Islet precursor cell (in vitro differentiated cells): ENCODE results near the gene WNT4.
"Not testable (repeated sequence)": the region's sequence is repeated elsewhere in the genome, so short reads cannot be mapped to it uniquely, and the experiment has no call there.

ENCODE experiments used
- DNase-seq: peaks from one replicate; pipeline ENCODE4 v3.0.0-alpha.2; 2018

Gene WNT4

DNA sequence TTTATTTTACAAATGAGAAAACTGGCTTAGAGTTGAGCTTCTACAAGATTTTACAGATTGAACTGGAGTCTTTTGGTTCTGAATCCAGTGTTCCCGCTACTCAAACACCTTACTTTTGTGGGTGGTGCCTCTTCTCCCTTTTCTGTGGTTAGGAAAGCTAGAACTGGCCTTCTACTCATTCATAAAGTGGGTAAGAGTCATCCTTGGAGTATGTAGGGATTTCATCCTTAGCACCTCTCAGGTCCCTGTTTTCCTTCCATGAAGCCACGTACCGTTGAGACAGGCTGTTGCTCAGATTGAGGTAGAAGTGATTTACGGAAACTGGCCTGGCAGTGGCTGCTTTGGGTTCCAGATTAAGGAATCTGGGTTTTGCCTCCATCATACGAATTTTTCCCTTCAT lies 35.8 kb downstream of the WNT4 start:
- DNase-seq: no peak

DNA sequence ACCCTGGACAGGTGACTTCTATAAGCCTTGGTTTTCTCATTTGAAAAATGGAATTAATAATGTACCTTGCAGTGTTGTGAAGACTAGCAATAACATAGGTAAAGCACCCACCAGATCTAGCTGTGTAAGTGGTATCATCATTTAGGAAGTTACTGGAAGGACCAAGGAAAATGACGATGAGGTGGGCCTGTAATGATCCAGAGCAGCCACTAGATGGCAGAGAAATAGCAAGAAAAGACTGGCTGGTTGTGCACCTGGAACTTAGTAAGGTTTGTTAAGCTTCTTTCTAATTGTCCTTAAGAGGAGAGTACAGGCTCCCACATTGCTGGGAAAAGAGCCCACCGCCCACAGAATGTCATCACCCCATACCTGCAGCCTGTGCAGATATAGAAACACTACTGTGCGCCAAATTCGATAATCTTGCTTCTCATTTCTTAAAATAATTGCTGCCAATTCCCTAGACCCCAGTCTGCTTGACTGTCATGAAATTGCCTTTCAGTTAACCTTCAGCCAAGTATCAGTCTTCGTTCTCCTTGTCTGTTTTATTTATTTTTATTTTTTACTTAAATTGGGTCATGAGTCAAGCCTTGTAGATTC lies 37.2 kb downstream of the WNT4 start:
- no peak for DNase-seq

DNA sequence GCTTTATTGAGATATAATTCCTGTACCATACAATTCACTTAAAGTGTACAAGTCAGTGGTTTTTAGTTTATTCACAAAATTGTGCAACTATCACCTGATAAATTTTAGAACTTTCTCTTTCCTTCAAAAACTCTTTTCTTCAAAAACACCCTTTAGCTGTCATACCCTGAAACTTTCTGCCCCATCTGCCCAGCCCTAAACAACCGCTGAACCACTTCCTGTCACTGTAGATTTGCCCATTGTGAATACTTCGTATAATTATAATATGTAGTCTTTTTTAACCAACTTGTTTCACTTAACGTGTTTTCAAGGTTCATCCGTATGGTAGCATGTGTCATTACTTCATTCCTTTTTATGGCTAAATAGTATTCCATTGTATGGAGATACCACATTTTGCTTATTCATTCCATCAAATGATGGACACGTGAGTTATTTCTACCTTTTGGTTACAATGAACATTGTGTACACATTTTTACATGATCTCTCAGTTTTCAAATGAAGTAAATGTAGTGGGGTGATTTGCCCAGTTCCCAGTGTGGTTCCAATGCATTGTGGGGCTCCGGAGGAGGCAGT lies 37.9 kb downstream of the WNT4 start:
- DNase-seq: no peak

DNA sequence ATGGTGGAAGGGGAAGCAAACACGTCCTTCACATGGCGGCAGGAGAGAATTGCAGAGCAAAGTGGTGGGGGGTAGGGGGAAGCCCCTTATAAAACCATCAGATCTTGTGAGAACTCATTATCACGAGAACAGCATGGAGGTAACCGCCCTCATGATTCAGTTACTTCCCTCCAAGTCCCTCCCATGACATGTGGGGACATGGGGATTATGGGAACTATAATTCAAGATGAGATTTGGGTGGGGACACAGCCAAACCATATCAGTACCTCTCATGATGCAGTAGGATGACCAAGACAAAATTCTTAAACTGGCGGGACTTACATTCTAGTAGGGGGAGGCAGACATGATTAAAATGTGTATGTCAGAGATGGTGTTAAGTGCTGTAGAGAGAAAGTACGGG lies 38.8 kb downstream of the WNT4 start:
- no peak for DNase-seq

DNA sequence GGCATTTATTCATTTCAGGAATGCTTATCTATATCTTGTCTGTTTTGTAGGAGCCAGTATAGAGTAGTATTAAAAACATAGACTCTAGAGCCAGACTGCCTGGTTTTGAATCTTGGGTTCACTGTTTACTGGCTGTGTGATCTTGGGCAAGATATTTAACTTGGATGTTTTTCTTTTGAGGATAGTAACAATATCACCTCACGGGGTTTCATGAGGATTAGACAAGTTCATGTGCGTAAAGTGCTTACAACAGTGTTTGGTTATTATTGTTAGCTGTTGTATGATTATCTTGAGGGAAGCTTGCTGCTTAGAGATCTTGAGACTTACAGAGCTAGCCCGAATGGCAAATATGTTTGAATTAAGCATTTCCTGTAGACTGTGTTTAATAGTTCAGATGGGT lies 40.2 kb downstream of the WNT4 start:
- no peak for DNase-seq

DNA sequence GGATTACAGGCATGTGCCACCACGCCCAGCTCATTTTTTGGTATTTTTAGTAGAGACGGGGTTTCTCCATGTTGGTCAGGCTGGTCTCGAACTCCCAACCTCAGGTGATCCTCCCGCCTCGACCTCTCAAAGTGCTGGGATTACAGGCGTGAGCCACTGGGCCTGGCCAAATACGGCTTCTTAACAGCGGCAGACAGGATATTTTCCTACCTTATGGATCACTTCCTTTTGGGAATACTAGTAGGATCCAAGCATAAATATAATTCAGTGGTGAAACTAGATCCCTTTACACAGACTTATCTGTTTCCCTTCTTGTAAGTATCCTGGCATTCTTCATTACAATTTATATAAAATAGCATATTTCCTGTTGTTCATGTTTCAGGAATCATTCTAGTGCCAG lies 40.9 kb downstream of the WNT4 start:
- DNase-seq: no peak

DNA sequence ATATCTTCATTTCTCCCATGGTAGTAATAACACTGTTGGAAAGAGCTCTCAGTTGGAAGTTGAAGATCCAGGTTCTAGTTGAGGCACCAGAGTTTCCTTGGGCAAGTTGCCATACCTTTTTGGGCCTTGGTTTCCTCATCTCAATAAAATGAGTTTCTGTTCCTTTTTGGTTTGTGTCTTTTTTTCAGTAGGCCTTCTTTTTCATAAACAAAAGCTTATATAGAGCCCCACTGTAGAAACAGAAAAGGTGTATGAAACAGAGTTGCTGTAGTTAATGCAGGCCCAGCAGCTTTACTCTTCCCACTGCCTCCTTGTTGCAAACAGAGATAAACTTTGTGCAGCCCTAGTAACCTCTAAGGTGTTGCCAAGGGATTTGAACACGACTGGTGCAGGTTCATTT lies 41.7 kb downstream of the WNT4 start:
- no peak for DNase-seq

DNA sequence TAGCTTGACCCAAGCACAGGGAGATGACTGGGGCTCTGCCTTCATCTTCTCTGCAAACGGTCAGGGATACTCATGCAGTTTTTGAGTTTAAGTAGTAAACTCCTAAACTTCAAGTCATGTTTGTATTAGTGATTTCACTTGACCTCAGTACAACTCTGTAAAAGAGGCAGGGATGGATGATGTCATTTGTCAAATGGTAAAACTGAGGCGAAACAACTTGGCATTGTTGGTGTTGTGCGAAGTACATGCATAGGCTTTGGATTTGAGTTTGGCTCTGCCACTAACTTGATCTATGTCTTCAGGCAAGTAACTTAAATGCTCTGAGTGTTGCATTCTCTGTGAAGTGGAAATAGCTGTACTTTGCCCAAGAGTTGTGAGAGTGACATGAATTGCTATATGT lies 42.7 kb downstream of the WNT4 start:
- DNase-seq: no peak

DNA sequence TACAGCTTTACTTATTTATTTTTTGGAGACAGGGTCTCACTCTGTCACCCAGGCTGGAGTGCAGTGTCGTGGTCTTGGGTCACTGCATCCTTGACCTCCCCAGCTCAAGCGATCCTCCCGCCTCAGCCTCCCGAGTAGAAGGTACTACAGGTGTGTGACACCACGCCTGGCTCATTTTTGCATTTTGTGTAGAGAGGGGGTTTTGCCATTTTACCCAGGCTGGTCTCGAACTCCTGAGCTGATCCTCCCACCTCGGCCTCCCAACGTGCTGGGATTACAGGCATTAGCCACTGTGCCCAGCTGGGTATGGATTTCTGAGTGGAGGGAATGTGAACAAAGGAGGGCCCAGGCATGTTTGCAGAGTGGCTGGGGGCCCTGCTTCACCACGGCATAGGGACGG lies 44.1 kb downstream of the WNT4 start:
- DNase-seq: no peak

DNA sequence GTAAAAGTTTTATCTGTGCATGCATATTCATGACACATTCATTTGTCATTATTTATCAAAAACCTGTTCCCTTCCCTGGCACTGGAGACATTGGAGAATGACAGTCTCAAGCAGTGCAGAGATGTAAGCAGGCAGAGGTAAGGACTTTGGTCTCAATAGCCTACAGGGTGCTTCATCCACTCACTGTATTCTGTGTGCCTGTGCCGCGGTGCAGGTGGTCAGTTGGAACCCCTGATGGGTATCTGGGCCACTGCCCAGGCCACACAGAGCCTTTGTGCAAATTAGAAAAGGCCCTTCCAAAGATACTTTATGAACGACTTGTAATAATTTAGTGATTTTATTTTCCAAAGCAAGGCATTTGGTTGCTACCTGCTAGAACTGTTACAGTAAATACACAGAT lies 46.4 kb downstream of the WNT4 start:
- DNase-seq: no peak

DNA sequence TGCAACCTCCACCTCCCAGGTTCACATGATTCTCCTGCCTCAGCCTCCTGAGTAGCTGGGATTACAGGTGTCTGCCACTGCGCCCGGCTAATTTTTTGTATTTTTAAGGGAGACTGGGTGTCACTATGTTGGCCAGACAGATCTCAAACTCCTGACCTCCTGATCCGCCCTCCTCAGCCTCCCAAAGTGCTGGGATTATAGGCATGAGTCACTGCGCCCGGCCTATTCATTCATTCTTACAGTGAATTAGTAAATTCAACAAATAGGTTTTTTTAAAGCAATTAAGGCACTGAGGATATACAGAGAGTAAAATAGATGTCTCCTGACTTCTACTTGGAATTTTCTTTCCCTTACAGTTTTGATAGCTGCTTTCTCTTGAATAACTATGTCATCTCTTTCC lies 46.9 kb downstream of the WNT4 start:
- DNase-seq: no peak

DNA sequence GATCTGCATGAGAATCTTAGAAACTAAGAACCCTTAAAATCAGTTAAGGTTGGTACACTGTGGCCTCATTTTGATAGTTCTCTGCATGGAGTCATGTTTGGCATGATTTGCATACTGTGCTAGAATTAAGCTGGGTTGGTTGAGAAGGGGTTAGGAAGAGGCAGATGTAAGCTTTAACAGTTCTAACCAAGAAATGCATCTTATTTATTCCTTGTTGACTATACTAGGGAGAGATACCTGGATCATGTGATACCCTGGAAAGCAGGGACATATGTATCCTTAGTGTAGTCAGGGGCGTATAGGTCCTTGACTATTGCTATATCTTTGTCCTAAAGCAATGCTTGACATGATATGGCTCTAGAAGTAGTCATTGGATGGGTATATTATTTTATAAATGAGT lies 49.4 kb downstream of the WNT4 start:
- no peak for DNase-seq

DNA sequence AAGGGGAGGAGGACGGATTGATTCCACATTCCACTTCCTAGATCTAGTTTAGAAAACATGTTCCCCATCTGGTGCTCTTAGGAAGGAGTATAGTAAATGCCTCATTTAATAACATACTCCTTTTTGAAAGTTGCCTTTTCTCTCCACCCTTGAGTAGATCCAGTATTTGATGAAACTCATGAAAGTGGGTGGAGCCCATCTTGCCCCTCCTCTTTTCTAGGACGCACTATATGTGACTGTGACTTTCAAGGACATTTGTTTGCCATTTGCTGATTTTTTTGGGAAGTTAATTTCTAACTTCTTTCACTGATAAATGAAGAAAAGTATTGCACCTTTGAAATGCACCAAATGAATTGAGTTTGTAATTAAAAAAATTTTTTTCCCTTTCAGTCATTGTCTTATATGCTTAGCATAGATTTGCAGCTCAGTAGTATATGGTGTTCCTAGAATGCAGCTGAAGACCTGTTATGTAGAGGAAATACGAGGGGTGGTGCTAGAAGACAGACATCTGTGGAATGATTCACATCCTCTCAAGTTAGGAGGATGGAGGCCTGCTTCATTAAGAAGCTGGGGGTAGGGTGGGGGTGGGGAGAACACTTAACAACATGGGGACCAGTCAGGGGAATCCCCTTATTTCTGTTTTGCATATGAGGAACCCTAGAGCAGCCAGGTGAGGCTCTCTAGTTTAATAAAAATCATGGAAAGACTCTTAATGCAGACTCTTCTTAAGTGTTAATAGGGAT lies 50.7 kb downstream of the WNT4 start:
- not testable (repeated sequence) for DNase-seq

DNA sequence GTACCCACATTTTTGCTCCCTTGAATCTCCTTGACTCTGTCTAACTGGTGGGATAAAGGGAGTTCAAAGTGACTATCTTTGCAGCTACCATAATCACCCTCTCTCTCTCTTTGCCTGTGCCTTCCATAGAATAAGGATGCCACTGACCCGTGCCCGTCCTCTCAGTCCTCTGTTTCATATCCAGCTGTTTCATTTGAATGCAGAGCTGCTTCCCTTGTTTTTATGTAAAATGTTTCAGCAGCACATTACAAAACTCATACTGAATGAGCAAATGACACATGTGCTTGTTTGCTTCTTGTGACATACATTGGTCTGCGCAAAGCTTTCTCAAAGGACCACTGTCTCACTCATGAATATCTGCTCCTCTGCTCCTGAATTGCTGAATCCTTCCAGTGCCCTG lies 52.0 kb downstream of the WNT4 start:
- no peak for DNase-seq

DNA sequence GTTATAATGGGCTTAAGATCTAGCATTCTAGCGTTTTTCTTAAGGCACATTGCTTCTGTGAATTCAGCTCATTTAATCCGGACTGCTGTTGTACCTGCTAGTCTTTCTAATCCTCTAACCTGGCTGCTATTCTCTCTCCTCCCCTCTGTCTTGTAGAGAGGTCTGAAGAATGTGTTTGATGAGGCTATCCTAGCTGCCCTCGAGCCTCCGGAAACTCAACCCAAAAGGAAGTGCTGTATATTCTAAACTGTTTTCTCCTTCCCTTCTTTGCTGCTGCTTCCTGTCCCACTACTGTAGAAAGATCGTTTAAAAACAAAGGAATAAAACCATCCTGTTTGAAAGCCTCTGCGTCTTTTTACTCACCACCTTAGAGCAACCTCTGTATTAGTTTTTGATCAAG lies 53.1 kb downstream of the WNT4 start:
- no peak for DNase-seq

DNA sequence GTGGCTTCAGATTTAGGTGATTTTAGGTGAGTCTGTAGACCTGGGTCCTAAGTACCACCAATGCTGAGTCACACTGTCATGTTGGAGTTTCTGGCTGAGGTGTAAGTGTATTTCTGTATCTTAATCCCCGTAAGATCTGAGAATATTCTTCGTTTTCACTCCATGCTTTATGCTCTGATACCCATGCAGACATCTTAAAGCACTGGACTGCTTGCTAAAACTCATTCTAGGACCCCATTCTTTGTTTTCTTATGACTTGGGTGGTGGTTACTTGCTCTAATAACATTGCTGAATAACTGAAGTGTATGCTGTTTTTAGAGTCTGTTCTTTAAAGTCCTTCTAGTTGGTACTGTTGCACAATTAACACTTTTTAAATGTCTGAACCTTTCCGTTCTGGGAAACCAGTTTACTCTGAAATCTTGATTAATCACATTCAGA lies 53.7 kb downstream of the WNT4 start:
- no peak for DNase-seq

DNA sequence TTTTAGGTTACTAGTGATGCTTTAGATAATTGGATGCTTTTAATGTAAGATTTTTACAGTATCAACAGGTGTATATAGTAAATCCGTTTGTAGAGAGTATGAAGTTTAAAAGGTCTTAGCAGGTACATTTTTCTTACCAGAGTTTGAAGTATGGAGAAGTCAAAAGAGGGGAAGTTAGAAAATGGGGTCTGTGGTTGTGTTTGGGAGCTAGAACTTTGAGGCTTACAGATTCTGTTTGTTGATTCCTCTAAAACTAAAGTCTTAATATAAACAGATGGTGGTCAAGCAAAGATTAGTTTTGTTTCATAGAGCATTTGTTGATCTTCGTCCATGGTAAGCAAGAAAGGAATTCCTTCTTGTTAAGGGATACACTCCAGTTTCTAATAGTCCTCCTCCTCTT lies 54.6 kb downstream of the WNT4 start:
- DNase-seq: no peak

DNA sequence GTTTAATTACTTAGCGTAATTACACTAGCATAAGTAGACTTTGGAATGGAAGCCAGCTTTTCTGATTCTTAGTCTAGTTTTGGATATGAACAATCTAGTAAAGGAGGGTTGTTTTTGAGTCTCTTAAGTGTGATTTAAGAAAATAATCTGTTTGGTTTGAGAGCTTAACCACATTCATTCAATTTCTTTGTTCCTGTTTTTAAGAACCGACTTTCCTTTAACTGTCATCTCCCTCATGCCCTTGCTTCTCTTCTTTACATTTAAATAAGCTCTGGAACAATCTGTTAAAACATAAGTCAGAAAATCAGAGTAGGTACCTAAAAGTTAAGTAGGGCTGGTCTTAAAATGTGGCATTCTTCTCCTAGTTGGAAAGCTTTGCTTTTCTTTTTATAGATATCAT lies 62.7 kb downstream of the WNT4 start:
- DNase-seq: no peak

DNA sequence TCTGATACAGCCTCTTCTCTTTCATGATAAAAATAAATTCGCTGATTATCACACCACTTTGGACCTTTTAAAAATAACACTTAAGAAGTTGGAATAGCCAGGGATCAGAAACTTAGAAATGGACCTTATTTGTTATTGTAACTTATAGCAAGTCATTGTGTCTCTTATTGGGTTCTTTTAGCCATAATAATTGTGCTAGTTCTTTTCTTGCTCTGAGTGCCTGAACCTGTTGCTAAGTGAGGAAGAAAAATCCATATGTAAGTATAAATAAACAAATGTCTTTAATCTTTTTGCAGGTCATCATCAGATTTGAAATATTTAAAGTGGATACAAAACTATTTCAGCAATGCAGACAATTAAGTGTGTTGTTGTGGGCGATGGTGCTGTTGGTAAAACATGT lies 64.8 kb downstream of the WNT4 start:
- DNase-seq: no peak

DNA sequence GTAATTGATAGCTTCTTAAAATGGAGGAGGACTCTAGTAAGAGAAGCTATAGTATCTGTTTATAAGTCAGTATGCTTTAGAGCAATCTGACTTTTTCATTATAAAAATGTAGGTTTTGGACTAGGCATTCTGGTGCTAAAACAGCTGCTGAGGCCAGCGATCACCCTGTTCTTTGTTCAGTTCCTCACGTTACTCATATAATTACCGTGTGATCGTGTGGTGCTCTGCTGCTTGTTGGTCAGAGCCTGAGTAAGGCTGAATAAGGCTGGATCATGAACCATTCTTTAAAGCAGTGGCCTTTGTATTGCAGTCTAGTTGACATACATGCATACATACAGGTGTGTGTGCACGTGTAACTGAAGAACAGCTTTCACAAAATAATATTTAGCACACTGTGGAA lies 65.2 kb downstream of the WNT4 start:
- no peak for DNase-seq

DNA sequence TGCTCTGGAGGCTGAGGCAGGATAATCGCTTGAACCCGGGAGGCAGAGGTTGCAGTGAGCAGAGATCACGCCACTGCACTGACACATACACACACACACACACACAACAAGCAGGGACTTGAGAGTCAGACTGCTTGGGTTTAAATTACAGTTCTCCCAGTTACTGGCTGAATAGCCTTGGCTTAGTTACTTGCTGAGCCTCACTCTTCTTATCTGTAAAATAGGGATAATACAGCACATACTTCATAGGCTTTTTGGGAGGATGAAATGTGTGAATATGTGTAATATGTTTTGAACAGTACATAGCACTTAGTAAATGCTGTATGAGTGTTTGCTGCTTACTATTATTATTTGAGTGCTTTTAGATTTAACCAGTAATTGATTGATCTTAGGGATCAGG lies 66.6 kb downstream of the WNT4 start:
- no peak for DNase-seq

DNA sequence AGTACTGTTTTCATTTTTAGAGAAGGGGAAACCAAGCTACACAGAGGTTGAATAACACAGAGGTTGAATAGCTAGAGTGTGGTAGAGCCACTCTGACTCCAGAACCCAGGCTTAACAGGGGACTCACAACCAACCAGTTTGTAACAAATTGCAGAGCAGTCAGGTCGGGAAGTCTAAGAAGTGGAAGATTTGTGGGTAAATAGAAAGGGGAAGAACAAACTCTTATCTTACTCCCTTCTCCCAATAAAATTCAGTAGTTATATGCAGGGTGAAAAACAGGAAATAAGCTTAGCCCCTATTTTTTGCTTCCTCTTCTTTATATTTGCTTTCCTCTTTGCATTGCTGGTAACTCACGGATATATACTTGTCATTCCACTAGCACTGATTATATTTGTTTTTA lies 67.2 kb downstream of the WNT4 start:
- no peak for DNase-seq

DNA sequence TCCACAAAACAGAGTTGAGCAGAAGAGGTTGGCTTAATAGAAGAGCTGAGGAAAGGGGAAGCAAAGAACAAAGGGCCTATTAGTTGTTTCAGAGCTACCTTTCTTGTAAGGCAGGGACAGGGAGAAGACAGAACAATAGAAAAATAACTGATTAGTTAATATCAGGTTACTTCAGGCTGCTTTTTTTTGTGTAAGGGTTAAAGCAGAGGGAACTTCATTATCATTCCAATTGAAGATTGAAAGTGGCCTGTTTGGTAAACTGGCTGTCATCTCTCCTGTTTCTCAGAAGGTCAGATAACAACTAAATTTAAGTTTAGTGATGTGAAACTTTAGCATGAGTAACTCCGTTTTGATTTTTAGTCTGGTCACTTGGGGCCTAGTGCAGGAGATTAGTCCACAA lies 68.1 kb downstream of the WNT4 start:
- no peak for DNase-seq

DNA sequence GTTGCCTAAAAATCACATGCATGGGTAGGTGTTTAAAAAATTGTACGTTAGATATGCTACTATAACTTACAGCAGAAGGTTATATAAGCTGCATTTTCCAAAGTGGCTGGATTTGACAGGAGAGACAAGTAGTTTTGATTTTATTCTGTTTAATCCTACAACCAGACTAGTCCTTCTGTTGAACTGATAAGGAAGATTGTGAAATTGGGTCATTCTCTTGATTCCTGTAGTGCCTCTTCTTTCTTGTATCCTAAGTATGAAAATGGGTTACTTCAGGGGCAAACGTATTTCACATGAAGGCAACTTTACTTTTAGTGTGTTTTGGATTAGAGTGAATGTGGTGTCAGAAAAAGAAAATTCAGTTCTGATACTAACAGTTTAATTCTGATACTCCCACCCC lies 71.4 kb downstream of the WNT4 start:
- DNase-seq: no peak
